OCI-LY3 (cell line): ENCODE data around the gene CCL7.

Source experiments
- CTCF ChIP-seq: fragments of 200-600, 300-600 bp; sonication (generic); IDR thresholded peaks from 2 replicates; pipeline ENCODE4 v1.5.1; 2014; ENCODE audit warnings: antibody characterized with exemption, low read length, low read depth
- EZH2phosphoT487 ChIP-seq: fragments of 200-600 bp; shearing (Covaris generic); IDR thresholded peaks from 2 replicates; pipeline ENCODE4 v1.6.1; 2018; ENCODE audit warnings: antibody characterized with exemption, mixed run types, low read depth

GRCh38 chr17:34257299-34257985, 12.6 kb upstream of the CCL7 start:
- TF ChIP-seq CTCF = no peak
- TF ChIP-seq EZH2phosphoT487 = no peak
